NCI-H510A (cell line): ENCODE measurements around the gene PRDM2.
"Not testable (repeated sequence)": the region's sequence is repeated elsewhere in the genome, so short reads cannot be mapped to it uniquely, and the experiment has no call there.

Source experiments
- DNase-seq: peaks from one replicate; lab custom pipeline; 2025; lab: John Stamatoyannopoulos, UW

Gene PRDM2

DNA sequence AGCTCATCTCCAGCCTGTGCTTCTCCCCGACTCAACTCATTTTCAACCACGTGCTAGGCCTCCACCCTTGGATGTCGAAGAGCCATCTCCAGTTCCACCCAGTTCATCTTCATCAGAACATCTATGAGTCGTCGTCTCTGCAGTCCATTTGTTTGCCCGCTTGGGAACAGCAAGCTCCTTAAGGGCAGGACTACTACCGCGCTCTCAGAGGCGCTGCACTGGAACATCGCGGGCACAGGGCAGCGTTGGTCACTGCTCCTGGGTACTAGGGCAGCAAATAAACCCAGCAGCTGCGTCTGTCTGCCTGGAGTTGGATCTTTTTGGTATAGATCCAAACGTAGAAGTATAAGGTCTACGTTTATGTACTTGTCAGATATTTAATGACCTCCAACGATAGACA lies 478 bp upstream of the PRDM2 start:
- peak; percentile 14 for DNase-seq

GRCh38 chr1:13700521-13701270 lies 708 bp downstream of the PRDM2 start:
- DNase-seq, result peak; percentile 21

DNA sequence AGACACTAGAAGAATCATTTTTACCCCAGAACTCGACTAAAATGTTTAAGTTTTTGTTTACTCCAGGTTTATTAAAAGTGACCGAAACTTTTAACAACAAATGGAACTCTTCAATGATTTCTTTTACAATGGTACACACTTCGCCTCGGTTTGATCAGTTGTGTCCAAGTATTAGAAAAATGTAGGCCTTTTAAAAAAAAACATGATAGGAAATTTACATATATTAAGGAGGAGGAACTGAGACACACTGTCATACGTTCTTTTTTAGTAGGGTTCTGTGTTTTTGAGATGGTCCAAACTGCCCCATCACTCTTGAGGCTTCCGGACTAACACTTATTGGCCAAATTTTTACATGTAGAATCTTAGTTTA lies 1.3 kb downstream of the PRDM2 start:
- no peak for DNase-seq

GRCh38 chr1:13702425-13703127 lies 2.6 kb downstream of the PRDM2 start:
- no peak for DNase-seq

GRCh38 chr1:13703128-13703513 lies 3.1 kb downstream of the PRDM2 start:
- DNase-seq, result no peak

GRCh38 chr1:13703558-13704490 lies 3.8 kb downstream of the PRDM2 start:
- DNase-seq, result no peak

GRCh38 chr1:13706046-13706445 lies 6.1 kb downstream of the PRDM2 start:
- no peak for DNase-seq

GRCh38 chr1:13707164-13707563 lies 7.2 kb downstream of the PRDM2 start:
- DNase-seq, result no peak

DNA sequence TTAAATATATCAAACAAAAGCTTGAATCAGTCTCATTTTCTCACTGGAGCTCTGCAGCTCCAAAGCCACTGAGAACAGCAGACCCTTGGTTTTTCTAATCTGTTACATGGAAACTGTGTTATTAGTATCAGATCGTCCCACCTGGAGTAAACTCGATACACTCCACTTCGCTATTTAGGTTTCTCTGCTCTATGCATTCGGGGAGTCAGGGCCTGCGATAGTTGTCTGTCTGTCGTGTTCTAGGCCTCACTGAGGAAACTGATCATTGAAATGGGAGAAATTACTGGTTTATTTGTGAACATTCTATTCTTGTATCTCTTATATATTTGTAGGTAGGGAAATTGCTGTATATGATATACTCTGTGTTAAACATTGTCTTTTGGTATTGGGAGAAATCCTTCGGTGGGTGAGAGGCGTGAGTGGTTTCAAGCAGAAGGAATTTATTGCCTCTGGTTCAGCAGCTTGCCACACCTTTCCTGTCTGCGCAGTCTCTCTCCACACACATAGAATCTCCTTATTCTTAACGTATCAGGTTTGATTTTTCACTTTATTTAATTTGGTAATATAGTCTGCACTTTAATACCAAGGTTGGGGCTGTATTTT lies 8.5 kb downstream of the PRDM2 start:
- DNase-seq, result no peak

DNA sequence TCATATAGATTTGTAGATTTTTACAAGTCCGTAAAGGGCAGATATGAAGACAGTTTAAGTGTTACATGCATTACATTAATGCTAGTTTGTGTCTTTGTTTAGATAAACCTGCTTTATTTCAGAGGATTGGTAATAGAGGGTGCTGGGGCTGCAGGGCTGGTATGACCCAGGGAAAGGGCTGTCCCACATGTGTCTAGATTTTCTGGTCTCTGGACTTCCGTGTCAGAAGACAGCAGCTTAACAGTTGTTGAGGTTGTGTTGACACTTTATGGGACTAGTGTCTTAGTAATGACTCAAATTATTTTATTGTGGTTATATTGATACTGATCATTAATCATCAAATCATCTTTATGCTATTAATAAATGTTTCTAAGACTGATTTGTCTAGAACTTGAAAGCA lies 10.1 kb downstream of the PRDM2 start:
- DNase-seq, result no peak

- no peak for DNase-seq
Observed at GRCh38 chr1:13714851-13715250, 14.9 kb downstream of the PRDM2 start.

DNA sequence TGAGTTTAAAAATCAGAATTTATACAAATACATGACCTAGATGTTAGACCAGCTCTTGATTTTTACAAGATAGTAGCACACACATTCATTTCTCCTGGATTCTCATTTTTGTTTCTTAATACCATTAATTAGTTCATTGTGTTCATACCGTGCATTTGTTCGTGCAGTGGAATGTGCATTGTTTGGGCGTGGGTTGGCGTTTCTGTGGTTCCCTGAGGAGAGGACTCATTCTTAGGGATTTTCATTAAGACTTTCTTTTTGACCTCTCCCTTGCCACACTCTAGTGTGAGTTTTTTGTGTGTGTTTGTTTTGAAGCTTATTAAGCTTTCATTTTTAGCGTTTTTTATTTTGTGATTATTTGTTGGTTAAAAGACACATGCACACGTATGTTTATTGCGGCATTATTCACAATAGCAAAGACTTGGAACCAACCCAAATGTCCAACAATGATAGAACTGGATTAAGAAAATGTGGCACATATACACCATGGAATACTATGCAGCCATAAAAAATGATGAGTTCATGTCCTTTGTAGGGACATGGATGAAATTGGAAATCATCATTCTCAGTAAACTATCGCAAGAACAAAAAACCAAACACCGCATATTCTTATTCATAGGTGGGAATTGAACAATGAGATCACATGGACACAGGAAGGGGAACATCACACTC lies 15.8 kb downstream of the PRDM2 start:
- not testable (repeated sequence) for DNase-seq

DNA sequence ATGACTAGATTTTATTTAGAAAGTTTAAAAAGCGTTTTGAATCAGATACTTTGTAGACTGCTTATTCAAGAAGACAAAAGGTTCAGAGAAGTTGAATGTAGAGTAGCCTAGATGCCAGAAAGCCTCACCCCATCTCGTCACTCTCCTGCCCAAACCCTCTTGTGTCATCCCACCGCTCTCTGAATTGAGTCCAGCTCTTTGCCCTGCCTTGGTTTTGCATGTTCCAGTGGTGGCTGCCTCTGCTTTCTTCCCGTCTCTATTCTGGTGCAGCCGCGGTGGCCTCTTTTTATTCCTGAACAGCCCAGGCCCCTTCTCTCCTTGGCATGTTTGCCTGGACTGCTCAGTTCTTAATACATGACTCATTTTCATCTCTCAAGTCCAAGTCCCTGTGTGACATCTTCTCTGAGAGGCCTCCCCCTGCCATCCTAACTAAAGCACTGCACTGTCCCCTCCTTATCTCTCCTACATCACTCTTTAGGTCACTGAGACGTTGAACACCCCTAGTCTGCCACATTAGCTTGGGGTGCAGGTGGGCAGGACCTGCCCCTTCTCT lies 22.9 kb downstream of the PRDM2 start:
- DNase-seq, result no peak

GRCh38 chr1:13723810-13724209 lies 23.8 kb downstream of the PRDM2 start:
- DNase-seq, result no peak

DNA sequence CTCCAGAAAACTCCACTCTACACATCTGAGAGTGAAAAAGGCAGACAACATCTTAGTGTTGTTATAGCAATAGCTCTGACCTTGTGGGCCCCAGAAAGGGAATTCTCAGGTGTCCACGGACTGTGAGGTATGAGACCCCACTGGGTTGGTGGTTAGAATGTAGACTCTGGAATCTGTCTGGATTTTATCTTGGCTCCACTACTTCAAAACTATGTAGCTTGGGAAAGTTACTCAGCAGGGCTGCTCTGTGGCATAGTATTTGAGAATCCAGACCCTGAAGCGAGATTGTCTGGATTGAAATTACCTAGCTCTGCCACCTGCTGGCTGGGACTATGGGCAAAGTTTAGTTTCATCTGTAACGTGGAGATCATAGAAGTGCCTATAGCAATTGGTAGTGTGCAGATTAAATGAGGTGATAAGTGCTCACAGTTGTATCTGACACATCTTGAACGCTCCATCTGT lies 25.8 kb downstream of the PRDM2 start:
- DNase-seq, result no peak

DNA sequence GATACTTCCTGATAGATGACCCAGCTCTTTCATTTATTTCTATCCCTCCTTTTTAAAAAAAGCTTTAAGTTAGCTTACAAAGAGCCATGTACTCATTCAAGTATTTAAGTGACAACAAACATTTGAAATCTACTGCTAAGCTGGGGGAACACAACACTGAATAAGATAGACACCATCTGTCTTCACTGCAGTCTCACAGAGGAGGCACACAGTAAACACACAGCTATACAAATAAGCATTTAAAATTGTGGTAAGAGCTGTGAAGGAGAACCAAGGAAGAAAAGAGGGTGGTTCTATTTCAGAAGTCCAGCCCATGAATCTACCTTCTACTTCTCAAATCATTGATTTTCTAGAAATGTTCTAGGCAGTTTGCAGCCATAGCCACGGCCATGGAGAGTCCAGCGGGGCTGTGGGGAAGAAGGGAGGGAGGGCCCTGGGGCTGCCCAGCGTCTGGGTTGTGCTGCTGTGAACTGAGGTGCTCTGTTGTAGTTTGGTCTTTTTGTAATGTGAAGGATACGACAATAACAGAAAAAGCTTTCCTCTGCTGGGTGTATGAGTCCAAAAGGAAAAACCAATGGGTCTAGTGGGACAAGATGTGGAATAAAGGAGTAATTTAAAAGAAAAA lies 28.2 kb downstream of the PRDM2 start:
- DNase-seq, result no peak

- DNase-seq, result no peak
Observed at GRCh38 chr1:13730291-13730690, 30.3 kb downstream of the PRDM2 start.

DNA sequence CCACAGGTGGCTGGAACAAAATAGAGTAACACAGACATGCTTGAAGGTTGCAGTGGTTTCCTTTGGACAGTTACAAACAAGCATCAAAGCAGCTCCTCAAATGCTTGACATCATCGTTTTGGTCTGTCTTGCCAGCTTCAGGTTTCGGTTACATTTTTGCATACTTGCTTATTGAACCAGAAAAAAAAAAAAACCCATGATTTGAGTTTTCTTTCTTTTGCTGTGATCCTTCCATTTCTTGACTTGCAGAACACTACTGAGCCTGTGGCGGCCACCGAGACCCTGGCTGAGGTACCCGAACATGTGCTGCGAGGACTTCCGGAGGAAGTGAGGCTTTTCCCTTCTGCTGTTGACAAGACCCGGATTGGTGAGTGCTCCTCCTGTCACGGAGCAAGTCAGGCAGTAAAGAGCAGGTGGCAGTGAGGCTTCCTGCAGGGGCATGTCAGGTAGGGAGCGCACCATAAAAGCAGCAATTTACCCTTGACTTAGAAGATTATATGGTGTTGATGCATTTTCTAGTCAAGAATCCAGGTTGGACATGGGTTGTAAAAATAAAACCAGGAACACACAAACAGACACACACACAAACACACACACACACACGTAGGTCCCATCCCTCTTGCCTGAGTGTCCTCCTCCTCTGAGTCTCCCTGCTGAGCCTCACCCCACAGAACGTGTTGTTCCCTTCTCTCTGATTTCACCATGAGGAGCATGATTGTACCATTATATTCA lies 30.9 kb downstream of the PRDM2 start:
- peak; percentile 8 for DNase-seq

GRCh38 chr1:13731897-13732296 lies 31.9 kb downstream of the PRDM2 start:
- DNase-seq, result no peak
